Retinal pigment epithelial cell (primary cell): ENCODE results near the gene VWDE.
A peak's percentile ranks its signal among the peaks of the same experiment; 100 is the strongest.

Source experiments
- DNase-seq: peaks from one replicate; pipeline ENCODE4 v3.0.0-alpha.2; 2010; ENCODE audit warnings: low read depth
- H3K4me3 ChIP-seq: 2 replicates; pipeline ENCODE4 v1.5.1; 2011; ENCODE audit warnings: mild to moderate bottlenecking, low read length, control low read depth, moderate library complexity
- TF ChIP-seq, protein P1 (sequence below): conservative IDR thresholded peaks from 2 replicates; pipeline ENCODE4 v1.5.1; 2011; ENCODE audit warnings: low read depth, low read length, control low read depth, inconsistent platforms

Gene VWDE

DNA sequence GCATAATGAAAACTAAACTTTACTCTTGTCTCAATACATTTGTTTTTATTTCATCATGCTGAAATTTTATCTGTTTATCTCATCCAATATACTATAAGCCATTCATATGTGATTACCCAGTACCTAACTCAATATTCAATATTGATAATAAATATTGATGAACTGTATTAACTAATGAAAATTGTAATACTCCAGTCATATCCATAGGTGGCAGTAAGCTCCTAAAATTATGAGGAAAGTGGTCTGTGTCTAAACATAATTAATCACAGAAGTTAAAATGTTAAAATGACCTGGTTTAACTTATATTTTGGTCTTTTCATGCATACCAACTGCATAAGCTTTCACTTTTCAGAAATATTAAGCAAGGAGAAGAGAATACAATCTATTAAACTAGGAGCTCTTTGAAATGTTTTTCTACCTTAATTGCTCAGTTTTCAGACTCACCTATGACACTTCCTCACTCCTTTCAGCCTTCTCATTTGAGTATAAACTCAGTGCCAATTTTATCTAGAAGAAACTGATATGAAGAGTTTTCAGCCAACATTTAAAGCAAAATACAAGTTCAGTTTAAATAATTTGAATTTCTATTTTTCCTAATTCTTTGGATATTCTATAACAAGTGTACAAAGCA lies 30.5 kb upstream of the VWDE start:
- TF ChIP-seq, protein P1, sequence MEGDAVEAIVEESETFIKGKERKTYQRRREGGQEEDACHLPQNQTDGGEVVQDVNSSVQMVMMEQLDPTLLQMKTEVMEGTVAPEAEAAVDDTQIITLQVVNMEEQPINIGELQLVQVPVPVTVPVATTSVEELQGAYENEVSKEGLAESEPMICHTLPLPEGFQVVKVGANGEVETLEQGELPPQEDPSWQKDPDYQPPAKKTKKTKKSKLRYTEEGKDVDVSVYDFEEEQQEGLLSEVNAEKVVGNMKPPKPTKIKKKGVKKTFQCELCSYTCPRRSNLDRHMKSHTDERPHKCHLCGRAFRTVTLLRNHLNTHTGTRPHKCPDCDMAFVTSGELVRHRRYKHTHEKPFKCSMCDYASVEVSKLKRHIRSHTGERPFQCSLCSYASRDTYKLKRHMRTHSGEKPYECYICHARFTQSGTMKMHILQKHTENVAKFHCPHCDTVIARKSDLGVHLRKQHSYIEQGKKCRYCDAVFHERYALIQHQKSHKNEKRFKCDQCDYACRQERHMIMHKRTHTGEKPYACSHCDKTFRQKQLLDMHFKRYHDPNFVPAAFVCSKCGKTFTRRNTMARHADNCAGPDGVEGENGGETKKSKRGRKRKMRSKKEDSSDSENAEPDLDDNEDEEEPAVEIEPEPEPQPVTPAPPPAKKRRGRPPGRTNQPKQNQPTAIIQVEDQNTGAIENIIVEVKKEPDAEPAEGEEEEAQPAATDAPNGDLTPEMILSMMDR: peak; percentile 59
- no peak overlapping the region for H3K4me3 ChIP-seq
- no peak for DNase-seq

GRCh38 chr7:12431886-12432556 lies 28.4 kb upstream of the VWDE start:
- DNase-seq: no peak
- TF ChIP-seq, protein P1: no peak
- no peak overlapping the region for H3K4me3 ChIP-seq

DNA sequence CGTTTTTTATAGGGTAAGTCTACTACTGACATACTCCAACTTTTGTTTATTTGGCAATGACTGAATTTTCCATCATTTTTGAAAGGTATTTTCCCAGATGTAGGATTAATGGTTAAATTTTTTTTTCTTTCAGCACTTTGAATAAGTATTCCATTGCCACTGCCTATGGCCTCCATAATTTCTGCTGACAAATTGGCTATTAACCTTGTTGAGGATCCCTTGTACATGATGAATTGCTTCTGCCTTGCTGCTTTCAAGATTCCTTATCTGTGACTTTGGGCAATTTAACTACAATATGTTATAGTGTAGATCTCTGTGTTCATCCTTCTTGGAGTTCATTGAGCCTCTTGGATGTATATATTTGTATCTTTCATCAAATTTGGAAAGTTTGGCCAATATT lies 21.6 kb upstream of the VWDE start:
- TF ChIP-seq, protein P1: no peak
- no peak for DNase-seq
- no peak overlapping the region for H3K4me3 ChIP-seq

GRCh38 chr7:12423997-12424745 lies 20.5 kb upstream of the VWDE start:
- no peak overlapping the region for H3K4me3 ChIP-seq
- TF ChIP-seq, protein P1: no peak
- no peak for DNase-seq

DNA sequence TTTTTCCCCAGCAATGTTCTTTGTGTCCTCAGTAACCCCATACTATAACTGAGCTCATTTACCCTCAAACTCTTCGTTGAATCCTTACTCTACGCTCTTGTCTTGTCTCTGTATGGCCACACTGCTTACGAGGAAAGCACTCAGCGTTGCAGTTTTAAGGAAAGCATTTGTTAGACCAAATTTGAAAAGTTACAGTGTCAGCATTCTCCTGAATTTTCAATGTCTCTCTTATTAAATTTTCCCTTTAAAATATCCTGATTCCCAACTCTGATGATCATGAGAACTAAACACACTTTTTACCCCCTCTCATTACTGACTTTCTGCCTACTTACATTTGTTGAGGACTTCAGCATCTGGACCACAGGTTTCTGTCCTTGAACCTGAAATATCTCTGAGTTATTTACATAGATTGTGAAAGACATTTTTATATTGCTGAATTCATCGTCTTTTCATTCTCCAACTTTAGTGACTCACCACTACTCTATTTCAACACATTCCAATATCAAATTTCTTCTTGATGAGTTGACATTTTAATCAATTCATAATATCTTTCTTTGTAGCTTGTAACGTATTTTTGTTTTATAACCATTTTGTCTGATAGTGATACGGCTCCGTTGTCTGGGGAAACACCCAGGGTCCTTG lies 19.8 kb upstream of the VWDE start:
- TF ChIP-seq, protein P1: no peak
- DNase-seq: no peak
- no peak overlapping the region for H3K4me3 ChIP-seq

DNA sequence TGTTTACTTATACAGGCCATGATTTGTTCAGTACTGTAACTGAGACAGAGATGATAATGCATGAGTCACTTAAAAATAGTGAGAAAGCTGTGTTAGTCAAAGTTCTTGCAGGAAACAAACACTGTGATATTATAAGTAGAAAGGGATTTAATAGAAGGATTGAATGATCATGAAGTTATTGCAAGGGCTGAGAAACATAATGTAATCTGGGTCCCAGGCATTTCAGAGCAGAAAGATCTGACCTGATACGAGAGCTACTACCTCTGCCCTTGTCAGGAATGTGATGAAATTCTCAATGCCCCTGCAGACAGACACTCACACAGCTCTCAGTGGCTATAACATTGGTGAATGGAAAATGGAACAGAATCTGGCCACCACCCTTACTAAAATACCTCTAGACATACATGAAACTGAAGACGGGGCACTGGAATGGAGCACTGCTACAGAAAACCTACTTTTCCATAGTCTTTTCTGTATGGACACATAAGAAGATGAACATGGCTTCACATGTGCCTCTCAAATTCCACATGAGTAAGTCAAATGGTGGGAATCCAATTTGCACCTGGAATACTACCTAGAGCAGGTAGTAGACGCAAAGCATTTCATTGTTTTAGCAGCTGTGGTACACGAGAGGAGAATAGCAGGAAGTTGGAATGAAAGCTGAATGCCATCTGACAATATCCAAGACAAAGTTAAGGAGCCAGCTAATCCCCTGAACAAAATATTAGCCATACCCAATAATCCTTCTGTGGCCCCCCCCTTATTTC lies 19.1 kb upstream of the VWDE start:
- DNase-seq: no peak
- no peak overlapping the region for H3K4me3 ChIP-seq
- TF ChIP-seq, protein P1: no peak
